ENCODE data around the gene C6orf62. TPM values are rescaled to one million over a fixed set of nuclear protein-coding genes. Genes with fewer than 3 reads are reported as not detected.
"Not testable (repeated sequence)": the region's sequence is repeated elsewhere in the genome, so short reads cannot be mapped to it uniquely, and the experiment has no call there.

Gene C6orf62
- total and polyA plus RNA-seq, 11 donors, result 20.8 to 92.8 (median 40.7) TPM

GRCh38 chr6:24759718-24760117, 40.8 kb upstream of the C6orf62 start:
- TF ChIP-seq, protein P1, sequence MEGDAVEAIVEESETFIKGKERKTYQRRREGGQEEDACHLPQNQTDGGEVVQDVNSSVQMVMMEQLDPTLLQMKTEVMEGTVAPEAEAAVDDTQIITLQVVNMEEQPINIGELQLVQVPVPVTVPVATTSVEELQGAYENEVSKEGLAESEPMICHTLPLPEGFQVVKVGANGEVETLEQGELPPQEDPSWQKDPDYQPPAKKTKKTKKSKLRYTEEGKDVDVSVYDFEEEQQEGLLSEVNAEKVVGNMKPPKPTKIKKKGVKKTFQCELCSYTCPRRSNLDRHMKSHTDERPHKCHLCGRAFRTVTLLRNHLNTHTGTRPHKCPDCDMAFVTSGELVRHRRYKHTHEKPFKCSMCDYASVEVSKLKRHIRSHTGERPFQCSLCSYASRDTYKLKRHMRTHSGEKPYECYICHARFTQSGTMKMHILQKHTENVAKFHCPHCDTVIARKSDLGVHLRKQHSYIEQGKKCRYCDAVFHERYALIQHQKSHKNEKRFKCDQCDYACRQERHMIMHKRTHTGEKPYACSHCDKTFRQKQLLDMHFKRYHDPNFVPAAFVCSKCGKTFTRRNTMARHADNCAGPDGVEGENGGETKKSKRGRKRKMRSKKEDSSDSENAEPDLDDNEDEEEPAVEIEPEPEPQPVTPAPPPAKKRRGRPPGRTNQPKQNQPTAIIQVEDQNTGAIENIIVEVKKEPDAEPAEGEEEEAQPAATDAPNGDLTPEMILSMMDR (IDR thresholded peaks at IDR 0.05), result no peak
- TF ChIP-seq POLR2A (IDR thresholded peaks at IDR 0.05), result no peak
- intact Hi-C loops (cut with DNase I), result loop anchor here in 4 of 10 donors (5.0 to 10.0 kb wide), 4 partner anchors 175 to 325 kb away; no protein-coding TSS in a partner anchor

DNA sequence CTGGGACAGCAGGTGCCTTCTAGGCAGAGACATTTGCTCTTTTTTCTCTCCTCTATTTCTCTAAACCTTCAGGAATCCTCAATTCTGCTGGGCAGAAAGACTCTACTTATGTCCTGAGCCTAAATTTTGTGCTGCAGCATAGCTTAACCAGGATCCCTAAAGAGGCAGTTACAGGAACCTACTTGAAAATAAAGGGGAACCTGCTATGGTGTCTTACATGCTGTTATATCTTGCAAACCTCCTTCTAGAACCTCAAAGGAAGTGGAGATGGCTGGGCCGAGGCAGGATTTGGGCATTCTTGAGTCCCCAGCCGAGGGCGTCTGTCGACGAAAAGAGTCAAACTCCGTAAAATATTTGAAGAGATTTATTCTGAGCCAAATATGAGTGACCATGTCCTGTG, 38.7 kb upstream of the C6orf62 start:
- 89 to 98% (median 91%) methylated on average over 6 of the region's 6 CpGs for WGBS, 4 donors
- Histone ChIP-seq H3K4me1 (peaks cover 0 to 9% (median 0%) of the 10 kb centered on the region in 12 donors), H3K27me3 (no peaks in the 10 kb centered on the region), H3K27ac (peak overlapping the region in 1 of 12 donors; percentile 56), H3K36me3 (no peaks in the 10 kb centered on the region), H3K4me3 (no peak overlapping the region), H3K9me3 (no peaks in the 10 kb centered on the region)
- intact Hi-C loops (cut with DNase I), result no loop called here
- DNase-seq (no peak), ATAC-seq (no peak)
- no peak for TF ChIP-seq POLR2A (IDR thresholded peaks at IDR 0.05)
- TF ChIP-seq, protein P1 (IDR thresholded peaks at IDR 0.05), result no peak

More at GRCh38 chr6:24759718-24760117, 40.8 kb upstream of the C6orf62 start:
- peaks cover 0 to 9% (median 0%) of the 10 kb centered on the region in 12 donors for H3K4me1 ChIP-seq
- no peak overlapping the region for H3K4me3 ChIP-seq
- no peaks in the 10 kb centered on the region for H3K9me3 ChIP-seq
- no peaks in the 10 kb centered on the region for H3K27me3 ChIP-seq
- ATAC-seq, result no peak
- H3K27ac ChIP-seq, result no peak overlapping the region
- WGBS, 4 donors, result 89 to 95% (median 94%) methylated on average over 3 of the region's 3 CpGs
- no peak for DNase-seq
- H3K36me3 ChIP-seq, result no peaks in the 10 kb centered on the region

GRCh38 chr6:24755279-24755678, 36.3 kb upstream of the C6orf62 start:
- no peak for ATAC-seq
- H3K36me3 ChIP-seq, result no peaks in the 10 kb centered on the region
- intact Hi-C loops (cut with DNase I), result no loop called here
- TF ChIP-seq POLR2A (IDR thresholded peaks at IDR 0.05), result no peak
- TF ChIP-seq, protein P1 (IDR thresholded peaks at IDR 0.05), result no peak
- peaks cover 0 to 9% (median 0%) of the 10 kb centered on the region in 12 donors for H3K4me1 ChIP-seq
- no peaks in the 10 kb centered on the region for H3K9me3 ChIP-seq
- H3K27me3 ChIP-seq, result no peaks in the 10 kb centered on the region
- H3K4me3 ChIP-seq, result no peak overlapping the region
- no peak for DNase-seq
- H3K27ac ChIP-seq, result no peak overlapping the region

DNA sequence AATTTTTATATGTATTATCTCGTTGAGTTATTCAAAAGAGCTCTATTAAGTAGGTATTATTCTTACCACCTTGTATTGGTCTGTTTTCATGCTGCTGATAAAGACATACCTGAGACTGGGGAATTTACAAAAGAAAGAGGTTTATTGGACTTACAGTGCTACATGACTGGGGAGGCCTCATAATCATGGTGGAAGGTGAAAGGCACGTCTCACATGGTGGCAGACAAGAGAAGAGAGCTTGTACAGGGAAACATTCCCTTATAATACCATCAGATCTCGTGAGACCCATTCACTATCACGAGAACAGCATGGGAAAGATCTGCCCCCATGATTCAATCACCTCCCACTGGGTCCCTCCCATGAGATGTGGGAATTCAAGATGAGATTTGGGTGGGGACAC, 35.4 kb upstream of the C6orf62 start:
- peaks cover 0 to 16% (median 0%) of the 10 kb centered on the region in 12 donors for H3K4me1 ChIP-seq
- not testable (repeated sequence) for H3K27me3 ChIP-seq
- 81 to 84% (median 82%) methylated on average over 4 of the region's 4 CpGs for WGBS, 4 donors

GRCh38 chr6:24753545-24753944, 34.6 kb upstream of the C6orf62 start:
- DNase-seq, result no peak
- Histone ChIP-seq H3K4me3 (no peak overlapping the region), H3K27me3 (no peaks in the 10 kb centered on the region), H3K4me1 (peaks cover 0 to 22% (median 0%) of the 10 kb centered on the region in 12 donors), H3K27ac (no peak overlapping the region), H3K36me3 (no peaks in the 10 kb centered on the region), H3K9me3 (no peaks in the 10 kb centered on the region)
- no peak for TF ChIP-seq POLR2A (IDR thresholded peaks at IDR 0.05)
- TF ChIP-seq, protein P1 (IDR thresholded peaks at IDR 0.05), result no peak
- 85 to 96% (median 86%) methylated on average over 2 of the region's 2 CpGs for WGBS, 4 donors
- ATAC-seq, result no peak
- intact Hi-C loops (cut with DNase I), result no loop called here

More for the DNA sequence above, 35.4 kb upstream of the C6orf62 start:
- DNase-seq; H3K4me3 ChIP-seq; ATAC-seq; H3K27ac ChIP-seq; H3K36me3 ChIP-seq; intact Hi-C loops (cut with DNase I); H3K9me3 ChIP-seq: not testable (repeated sequence)

Measured in heart left ventricle (tissue), 16 donors.